DMS 273 (cell line): Measurements from ENCODE around the gene HES3.
"Not testable (repeated sequence)": the region's sequence is repeated elsewhere in the genome, so short reads cannot be mapped to it uniquely, and the experiment has no call there.

Experiments
- DNase-seq: peaks from one replicate; lab custom pipeline; 2025; ENCODE audit not compliant: unreplicated experiment; lab: John Stamatoyannopoulos, UW

The HES3 gene

GRCh38 chr1:6218375-6219164 lies 25.4 kb upstream of the HES3 start:
- DNase-seq, result no peak

GRCh38 chr1:6219641-6220040 lies 24.3 kb upstream of the HES3 start:
- not testable (repeated sequence) for DNase-seq

- DNase-seq, result peak; percentile 73
Measured at GRCh38 chr1:6220236-6220635, 23.7 kb upstream of the HES3 start.

- DNase-seq, result no peak
Measured at GRCh38 chr1:6221210-6221784, 22.7 kb upstream of the HES3 start.

GRCh38 chr1:6222636-6223035 lies 21.3 kb upstream of the HES3 start:
- DNase-seq, result peak; percentile 54

- DNase-seq, result no peak
Measured at GRCh38 chr1:6223617-6224016, 20.4 kb upstream of the HES3 start.

- DNase-seq, result no peak
Measured at GRCh38 chr1:6224718-6225117, 19.3 kb upstream of the HES3 start.

- DNase-seq, result no peak
Measured at GRCh38 chr1:6225651-6226050, 18.3 kb upstream of the HES3 start.

GRCh38 chr1:6233376-6233775 lies 10.6 kb upstream of the HES3 start:
- no peak for DNase-seq

GRCh38 chr1:6234502-6235295 lies 9.3 kb upstream of the HES3 start:
- peak; percentile 54 for DNase-seq

- DNase-seq, result no peak
Measured at GRCh38 chr1:6235296-6235677, 8.7 kb upstream of the HES3 start.

- DNase-seq, result no peak
Measured at GRCh38 chr1:6237093-6237492, 6.9 kb upstream of the HES3 start.

- DNase-seq, result no peak
Measured at GRCh38 chr1:6239213-6239752, 4.7 kb upstream of the HES3 start.

GRCh38 chr1:6239950-6240768 lies 3.8 kb upstream of the HES3 start:
- DNase-seq, result no peak

- DNase-seq, result no peak
Measured at GRCh38 chr1:6241107-6241886, 2.7 kb upstream of the HES3 start.

GRCh38 chr1:6241887-6242740 lies 1.9 kb upstream of the HES3 start:
- DNase-seq, result peak; percentile 63

GRCh38 chr1:6243053-6243834 lies 735 bp upstream of the HES3 start:
- no peak for DNase-seq

GRCh38 chr1:6244401-6245049 lies 546 bp downstream of the HES3 start:
- no peak for DNase-seq
